Activated naive CD4-positive, alpha-beta T cell treated with anti-CD3 and anti-CD28 coated beads, Interleukin-2, amount 50 U/mL, for 16 hours (primary cell): ENCODE results near the gene PRUNE2.
"Not testable (repeated sequence)": the region's sequence is repeated elsewhere in the genome, so short reads cannot be mapped to it uniquely, and the experiment has no call there.

Experiments
- DNase-seq: peaks from one replicate; pipeline ENCODE4 v3.0.0-alpha.2; 2020

PRUNE2 gene

DNA sequence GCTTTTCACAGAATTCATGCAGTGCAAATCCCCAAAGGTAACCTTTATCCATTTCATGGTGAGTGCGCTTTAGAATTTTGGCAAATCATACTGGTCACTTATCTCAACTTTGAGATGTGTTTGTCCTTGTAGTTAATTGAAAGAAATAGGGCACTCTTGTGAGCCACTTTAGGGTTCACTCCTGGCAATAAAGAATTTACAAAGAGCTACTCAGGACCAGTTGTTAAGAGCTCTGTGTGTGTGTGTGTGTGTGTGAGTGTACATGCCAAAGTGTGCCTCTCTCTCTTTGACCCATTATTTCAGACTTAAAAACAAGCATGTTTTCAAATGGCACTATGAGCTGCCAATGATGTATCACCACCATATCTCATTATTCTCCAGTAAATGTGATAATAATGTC lies 120.4 kb downstream of the PRUNE2 start:
- no peak for DNase-seq

DNA sequence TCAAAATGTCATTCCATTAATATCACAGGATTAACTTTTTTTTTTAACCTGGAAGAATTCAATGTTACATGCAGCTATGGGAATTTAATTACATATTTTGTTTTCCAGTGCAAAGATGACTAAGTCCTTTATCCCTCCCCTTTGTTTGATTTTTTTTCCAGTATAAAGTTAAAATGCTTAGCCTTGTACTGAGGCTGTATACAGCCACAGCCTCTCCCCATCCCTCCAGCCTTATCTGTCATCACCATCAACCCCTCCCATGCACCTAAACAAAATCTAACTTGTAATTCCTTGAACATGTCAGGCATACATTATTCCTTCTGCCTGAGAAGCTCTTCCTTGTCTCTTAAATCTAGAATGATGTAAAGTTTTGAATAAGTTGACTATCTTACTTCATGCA lies 121.0 kb downstream of the PRUNE2 start:
- DNase-seq = no peak

DNA sequence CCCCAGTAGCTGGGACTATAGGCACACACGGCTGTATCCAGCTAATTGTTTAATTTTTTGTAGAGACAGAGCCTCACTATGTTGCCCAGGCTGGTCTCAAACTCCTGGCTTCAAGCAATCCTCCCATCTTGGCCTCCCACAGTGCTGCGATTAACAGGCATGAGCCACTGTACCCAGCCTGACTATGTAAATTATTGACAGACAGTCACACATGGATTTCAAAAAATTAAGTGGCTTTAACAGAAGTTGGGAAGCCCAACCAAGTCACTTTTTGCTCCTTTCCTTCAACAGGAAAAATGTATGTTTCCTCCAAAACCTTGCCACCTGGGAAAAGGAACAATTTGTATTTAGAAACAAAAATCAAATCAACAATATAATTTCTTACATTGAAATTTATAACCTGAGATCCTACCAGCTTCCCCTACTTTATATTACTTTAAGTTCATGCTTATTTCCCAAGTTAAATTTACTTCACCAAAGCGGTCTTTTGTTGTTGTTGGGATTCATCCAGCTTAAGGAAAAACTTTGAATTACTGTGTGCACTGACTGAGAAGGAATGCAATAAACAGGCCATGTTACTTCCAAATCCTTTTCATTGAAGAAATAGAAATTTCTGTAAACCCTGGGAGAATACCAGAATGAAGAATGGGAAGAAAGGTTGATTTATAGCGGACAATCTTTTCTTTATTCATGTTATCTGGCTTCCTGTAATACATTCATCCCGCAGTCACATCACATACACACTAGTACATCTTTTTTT lies 133.0 kb downstream of the PRUNE2 start:
- DNase-seq = no peak

DNA sequence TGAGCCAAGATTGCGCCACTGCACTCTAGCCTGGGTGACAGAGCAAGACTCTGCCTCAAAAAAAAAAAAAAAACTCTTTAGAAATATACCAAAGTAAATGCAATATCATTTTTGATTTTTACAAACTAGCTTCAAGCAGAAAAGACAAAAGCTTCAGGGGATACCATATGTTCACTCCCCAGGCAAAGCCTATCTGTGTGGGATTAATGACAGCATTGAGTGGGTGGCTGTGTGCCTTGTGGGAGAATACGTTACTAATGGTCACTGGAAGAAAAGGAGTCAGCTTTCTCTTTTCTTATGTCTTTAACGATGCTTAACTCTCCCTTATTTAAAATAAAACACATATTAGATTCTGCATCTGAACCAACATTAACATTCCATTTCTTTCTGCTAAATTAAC lies 139.8 kb downstream of the PRUNE2 start:
- no peak for DNase-seq

DNA sequence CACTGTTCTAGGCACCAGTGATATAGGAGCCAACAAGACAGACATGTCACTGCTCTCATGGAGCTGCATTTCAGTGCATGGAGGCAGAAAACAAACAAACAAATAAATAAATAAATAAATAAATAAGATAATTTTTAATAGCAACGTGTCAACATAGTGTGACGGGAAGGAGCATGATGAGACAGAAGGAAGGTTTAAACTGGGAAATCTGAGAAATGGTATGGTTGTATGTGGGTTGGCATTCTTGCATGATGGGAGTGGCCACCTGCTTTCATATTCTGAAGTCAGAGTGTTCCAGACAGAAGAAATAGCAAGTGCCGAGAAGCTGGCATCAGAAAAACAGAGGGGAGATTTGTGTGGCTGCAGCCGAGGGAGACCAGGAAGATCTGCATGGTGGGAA lies 141.8 kb downstream of the PRUNE2 start, which contains the start of gene PCA3:
PCA3 (plus strand) TSS at position 301 of the 400 bp plus-strand sequence.
- no peak for DNase-seq

DNA sequence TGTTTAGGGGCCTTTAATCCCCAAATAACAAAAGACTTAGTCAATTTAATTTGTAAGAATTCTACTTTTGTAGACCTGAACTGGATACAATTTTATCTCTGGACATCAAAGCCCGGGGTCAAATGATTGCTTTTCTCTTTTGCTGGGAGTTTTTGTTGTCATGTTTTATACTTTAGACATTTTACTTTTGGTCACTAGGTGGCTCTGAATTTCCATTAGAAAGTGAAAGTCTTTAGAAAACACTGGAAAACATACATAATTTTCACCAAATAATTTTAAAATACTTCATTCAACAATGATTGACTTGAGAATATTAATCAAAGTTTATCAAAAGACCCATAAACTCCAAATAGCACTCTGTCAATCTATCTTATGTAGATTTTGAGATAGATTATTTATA lies 144.5 kb downstream of the PRUNE2 start:
- no peak for DNase-seq

DNA sequence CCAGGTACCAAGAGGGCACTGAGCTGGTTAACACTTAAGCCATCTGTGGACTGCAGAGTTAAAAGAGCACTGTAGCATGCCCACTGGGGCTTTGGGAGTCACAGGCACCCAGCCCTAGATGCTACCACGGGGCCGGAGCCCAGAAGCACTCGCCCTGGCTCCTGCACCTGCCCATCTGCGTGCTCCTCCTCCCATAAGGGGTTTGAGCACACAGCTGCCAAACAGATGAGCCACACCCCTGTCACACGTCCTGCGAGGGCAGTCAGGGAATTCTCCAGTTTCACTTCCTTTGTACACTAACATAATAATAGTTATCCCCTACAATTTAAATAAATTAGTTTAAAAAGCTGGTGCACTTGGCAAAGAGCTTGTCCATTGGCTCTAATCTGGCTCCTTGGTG lies 146.2 kb downstream of the PRUNE2 start:
- no peak for DNase-seq

DNA sequence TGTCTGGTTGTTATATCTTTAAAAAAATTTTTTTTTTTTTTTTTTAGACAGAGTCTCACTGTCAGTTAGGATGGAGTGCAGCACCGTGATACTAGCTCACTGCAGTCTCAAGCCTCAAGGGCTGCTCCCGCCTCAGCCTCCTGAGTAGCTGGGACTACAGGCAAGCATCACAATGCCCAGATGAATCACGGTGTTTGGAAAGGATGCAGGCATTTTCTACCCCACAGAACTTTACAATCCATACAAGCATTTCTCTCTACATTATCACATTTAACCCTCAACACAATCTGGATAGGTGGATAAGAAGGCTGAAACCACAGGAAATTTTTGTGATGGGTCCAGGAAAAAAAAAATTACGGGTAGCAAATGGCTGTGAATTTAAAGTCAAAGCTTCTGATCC lies 147.4 kb downstream of the PRUNE2 start:
- DNase-seq = no peak

DNA sequence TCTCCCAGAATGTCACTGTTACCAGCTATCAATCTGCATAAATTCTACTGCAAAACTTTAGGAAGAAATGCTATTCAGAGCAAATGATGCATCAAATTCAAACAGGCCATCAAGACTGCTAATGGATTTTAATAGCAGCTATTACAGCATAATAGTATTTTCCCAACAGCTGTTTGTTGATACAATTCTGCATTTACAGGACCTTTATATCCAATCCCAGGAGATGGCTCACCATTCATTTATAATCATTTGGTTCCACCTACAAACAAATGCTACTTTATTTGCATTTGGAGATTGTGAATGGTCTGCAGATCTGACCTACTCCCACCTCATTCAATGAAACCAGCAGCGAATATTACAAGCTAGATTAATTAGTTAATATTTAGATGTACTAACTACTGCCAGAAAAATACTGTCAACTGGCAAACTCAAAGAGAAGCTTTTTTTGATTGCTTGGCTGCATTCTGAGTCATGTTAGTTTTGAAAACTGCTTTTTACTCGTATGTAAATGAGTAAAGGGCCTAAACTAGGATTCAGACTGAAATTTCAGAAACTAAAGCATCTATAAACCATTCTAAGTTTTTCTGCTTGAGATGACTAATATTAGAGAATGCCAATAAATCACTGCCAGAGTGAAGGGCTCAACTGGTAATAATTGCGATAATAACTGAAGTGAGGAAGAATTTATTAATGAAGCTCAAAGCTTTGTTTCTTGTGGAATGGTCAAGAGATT lies 148.8 kb downstream of the PRUNE2 start:
- no peak for DNase-seq

DNA sequence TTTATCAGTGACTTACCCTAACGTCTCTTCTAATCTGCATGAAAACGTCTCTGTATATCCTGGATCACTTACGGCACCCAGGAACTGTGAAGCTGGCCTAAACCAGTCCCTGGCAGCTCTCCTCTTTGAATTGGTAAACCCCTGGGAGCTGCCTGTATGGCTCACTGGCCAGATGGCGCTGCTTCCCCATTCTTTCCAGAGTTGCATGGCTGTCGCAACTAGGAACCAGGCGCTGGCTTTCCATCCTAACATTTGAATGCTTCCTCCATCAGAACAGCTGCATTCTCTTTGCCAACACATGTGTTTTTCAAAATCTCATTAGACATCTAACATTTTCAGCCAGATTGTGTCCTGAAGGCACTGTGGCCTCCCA lies 149.7 kb downstream of the PRUNE2 start:
- no peak for DNase-seq

DNA sequence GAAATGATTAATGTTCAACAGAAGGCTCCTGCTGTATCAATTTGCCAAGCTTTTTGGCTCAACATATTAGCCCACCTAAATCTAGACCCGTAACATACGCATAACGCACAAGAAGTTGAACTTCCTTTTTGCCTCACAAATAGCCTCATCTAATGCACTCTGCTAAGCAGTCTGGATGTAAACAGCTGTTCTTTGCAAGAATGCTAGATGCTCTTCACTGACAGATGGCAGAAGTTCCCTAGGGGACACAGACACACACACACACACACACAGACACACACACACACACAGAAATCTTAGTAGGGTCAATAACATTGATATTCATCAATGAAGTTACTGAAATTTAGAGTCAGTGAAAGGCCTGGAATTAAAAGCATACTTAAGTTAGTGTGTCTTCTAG lies 154.9 kb downstream of the PRUNE2 start:
- DNase-seq = no peak

DNA sequence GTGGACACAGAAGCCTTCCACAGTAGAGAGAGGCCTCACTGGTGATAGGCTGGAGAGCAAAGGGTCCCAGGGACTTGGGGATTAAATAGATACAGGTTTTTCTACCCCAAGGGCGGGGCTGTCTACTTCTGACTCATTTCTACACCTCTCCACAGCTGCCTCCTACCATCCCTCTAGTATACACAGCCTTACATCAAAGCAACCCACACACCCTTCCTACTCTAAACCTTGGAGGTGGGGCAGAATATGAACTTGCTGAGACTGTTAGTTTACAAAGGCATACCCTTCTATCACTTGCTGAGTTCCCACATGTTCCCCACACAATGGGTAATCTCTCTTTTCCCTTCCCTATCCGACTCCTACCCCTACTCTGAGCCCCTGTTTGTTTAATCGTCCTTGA lies 161.6 kb downstream of the PRUNE2 start:
- DNase-seq = no peak

DNA sequence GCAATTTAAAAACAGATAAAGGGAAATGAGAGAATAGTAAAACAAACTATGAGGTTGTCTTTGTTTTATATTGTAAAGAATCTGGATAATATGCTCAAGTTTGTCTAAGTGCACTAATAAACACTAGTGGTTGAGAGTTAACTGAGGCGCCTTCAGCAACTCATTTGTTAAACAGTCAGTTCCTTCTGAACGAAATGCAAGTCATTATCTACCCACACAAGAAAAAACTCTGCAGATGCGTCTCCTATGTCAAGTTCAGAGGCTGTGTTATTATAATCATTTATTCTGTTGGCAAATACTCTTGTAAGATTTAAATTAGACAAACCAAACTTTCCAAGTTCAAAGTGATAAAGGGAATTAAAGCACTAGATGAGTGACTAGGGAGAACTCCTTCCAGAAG lies 162.0 kb downstream of the PRUNE2 start:
- no peak for DNase-seq

DNA sequence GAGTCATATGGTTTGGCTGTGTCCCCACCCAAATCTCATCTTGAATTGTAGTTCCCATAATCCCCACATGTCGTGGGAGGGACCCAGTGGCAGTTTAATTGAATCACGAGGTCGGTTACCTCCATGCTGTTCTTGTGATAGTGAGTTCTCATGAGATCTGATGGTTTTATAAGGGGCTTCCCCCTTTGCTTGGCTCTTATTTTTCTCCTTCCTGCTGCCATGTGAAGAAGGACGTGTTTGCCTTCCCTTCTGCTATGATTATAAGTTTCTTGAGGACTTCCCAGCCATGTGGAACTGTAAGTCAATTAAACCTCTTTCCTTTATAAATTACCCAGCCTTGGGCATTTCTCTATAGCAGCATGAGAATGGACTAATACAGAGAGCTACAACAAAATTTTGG lies 163.0 kb downstream of the PRUNE2 start:
- not testable (repeated sequence) for DNase-seq

DNA sequence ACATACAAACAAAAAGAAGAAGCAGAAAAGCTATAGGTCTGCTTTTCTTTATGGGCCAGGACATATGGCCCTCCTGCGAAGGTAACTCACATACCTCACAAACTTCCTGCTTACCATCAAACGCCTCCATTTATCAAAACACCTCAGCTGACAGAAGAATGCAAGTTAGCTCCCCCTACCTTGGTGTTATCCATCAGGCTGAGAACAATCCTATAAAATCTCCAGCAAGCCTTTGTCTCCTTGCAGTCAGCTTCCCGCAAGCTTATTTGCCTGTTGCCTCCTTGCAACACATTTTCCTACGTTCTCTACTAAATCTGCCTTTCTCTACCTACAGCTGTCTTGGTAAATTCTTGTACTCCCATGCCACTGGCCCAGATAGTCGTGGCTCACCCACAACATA lies 164.4 kb downstream of the PRUNE2 start:
- no peak for DNase-seq

DNA sequence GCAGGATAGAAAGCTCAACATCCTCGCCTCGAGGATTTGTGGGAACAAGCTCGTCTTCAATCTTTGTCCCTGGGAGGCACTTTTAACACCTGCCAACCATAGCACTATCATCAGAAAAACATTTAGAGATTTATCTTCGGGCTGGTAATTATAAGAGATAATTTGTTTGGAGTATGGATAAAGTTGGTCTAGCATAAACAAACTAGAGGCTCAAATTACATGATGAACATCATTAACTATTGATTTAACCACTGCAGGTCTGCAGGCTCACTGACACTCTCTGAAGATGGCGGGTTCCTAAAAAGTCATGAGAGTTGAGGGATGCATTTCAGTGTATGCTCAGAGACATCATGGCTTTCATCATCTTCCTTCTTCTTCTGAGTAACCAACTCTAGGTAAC lies 167.5 kb downstream of the PRUNE2 start:
- no peak for DNase-seq

DNA sequence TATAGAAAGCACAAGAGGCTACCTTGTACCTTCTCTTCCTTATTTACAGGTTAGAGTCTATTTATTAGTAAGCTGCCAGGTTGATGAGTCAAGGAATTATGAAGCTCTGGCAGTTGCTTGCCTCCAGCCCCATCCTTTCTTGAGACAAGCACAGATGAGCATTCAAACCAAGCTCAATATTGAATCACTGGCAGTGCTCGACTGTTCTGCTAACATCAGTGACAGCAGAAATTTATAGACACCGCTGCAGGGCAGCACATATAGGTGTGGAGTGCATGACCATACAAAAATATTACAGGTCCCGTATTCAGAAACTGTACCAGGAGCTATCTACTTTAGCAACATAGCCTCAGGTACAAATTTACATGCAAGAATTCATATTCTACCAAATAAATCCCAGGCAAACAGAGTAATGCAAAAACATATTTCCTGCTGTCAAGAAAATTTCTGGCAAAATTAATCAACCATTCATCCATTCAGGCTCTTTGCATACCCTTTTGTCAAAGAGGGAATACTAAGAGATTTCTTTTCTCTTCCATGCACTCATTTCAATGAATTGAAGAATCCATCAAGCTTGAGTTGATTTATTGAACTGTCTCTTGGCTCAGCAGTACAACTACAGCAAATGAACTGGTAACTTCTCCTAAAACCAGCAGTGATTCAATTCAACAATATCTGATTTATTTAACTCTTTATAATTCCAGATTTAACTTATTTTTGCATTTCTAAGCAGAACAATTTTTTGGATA lies 168.6 kb downstream of the PRUNE2 start:
- DNase-seq = no peak

DNA sequence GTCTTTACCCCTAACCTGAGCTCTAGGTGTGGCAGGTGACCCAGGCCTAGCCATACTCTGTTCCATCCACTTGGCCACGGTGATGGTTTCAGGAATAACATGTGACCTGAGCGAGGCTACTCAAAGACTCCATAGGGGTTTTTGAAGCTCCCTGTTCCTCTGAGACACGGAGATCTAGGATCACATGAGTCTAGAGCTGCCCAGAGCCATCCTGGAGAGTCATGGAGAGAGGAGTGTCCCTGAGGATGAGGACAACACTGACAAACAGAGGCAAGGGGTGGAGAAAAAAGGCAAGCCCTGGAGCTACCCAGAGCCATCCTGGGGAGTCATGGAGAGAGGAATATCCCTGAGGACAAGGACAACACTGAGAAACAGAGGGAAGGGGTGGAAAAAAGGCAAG lies 171.2 kb downstream of the PRUNE2 start:
- DNase-seq = no peak

DNA sequence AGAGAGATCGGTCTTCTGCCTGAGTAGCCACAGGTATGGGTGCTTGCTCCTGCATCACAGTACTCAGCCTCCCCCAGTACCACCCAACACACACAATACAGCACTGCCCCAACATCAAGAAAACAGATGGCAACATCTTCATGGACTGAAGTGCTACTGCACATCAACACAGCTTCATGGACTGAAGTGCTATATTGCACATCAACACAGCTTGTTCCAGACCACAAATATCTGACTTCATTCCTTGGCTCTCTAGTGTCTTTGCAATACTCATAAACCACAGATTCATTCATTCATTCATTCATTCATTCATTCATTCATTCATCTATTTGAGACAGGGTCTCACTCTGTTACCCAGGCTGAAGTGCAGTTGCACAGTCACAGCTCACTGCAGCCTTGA lies 172.8 kb downstream of the PRUNE2 start:
- DNase-seq = no peak

DNA sequence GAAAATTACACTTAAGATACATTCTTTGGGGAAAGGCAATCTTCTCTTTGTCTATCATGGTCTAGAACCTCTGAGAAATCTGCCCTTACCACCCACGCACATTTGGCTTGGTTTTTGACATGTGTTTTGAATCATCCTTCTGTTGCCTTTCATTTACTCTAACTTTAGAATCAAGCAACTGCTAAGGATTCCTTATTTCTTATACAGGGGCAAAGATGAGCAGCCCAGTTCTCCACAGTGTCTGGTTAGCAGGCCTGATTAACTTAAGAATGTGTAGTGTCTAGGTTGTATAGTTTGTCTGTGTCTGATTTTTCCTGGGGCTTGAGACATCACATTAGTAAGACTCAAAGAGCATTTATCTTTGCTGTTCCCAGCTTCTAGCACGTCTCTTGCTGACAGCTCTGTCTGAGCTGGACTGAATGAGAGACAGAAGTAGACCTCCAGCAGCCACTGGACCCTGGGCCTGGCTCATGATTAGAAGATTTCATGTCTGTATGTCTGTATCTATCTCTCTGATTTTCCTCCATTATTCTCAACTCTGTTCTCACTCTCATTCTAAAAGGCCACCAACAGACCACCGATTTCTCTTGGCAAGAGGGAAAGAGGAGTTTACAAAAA lies 173.5 kb downstream of the PRUNE2 start:
- no peak for DNase-seq

DNA sequence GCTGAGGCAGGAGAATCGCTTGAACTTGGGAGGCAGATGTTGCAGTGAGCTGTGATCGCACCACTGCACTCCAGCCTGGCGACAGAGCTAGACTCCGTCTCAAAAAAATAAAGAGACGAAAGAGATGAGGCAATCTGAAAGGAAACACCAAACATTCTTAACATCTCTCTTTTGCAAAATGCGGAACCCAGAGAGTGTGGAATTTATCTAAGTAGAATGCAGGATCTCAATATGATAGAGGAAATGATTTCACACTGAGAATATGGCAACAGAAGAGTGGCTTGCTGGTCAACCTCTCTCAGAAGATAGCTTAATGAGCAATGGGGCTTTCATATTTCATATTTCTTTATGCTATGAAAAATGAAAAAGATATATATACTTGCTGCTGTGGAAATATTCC lies 175.1 kb downstream of the PRUNE2 start:
- no peak for DNase-seq

DNA sequence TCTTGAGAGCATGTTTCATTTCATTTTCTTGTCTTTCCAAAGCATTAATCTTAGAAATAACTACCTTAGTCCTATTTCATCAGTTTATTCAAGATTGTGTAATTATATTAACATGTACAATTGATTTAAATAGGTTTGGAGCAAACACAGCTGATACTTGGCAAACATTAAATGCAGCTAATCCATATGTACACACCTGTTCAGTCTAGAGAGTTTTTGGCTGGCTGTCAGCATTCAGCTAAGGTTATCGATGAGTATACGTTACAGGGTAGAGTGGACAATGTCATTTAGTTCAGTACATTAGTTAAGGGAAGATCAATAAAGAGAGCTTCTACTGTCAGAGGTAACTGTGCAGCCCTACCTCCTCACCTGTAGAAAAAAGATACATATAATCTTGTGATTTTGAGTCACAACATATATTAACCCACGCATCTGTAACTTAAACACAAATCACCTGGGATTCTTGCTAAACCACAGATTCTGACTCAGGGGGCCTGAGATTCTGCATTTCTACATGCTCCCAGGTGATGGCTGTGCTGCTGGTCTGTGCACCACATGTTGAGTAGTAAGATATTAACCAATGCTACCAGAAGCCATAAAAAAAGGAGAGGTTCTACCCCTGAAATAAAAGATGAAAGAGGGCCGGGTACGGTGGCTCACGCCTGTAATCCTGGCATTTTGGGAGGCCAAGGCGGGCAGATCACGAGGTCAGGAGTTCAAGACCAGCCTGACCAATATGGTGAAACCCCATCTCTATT lies 175.8 kb downstream of the PRUNE2 start:
- DNase-seq = no peak

DNA sequence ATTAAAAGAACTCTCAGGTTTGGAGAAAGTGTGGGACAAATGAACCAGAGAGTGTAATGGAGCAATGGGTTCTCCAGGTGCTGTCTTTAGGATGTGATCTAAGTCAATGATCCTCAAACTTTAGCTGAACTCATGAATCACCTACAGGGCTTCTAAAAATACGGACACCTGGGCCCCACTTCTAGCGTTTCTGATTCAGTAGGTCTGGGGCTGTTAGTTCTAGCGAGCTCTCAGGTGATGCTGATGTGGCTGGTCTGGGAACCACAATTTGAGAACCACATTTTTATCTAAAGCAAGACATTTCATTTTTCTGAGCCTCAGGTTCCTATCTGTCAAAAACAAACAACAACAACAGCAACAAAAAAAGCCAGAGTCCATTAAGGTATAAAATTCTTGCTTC lies 176.8 kb downstream of the PRUNE2 start:
- DNase-seq = no peak
